ENCODE data around the gene LRRC4C. TPM values are rescaled to one million over a fixed set of nuclear protein-coding genes. Genes with fewer than 3 reads are reported as not detected.

LRRC4C gene
- total RNA-seq, 2 experiments from 2014 or later = not detected

DNA sequence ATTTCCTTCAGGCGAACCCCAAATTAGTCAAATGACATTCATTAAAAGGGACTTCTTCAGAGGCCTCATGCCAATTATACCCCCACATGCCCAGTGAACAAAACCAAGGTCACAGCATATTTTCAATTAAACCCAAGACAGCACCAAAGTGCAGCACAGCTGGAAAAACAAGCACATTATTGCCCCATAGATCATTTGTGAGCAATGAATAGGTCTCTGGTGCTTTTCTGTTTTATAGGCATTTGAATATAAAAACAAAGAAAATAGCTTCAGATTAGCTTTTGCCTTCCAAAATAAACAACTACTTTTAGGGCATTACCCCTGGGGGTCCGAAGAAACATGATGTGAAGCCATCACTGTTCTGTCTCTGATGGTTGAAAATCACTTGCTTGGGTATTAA is 1319.9 kb downstream of the LRRC4C start:
- DNase-seq = no peak
- no peak for ATAC-seq (ENCODE audit: low read depth)
- no peaks in the 10 kb centered on the region for H3K36me3 Mint-ChIP-seq
- H3K27ac Mint-ChIP-seq = no peak overlapping the region
- H3K4me3 Mint-ChIP-seq = no peak overlapping the region
- no peaks in the 10 kb centered on the region for H3K4me1 Mint-ChIP-seq
- H3K27me3 Mint-ChIP-seq = no peaks in the 10 kb centered on the region
- peaks cover 3% of the 10 kb centered on the region for H3K9me3 Mint-ChIP-seq
- POLR2A ChIA-PET = no interaction called here

DNA sequence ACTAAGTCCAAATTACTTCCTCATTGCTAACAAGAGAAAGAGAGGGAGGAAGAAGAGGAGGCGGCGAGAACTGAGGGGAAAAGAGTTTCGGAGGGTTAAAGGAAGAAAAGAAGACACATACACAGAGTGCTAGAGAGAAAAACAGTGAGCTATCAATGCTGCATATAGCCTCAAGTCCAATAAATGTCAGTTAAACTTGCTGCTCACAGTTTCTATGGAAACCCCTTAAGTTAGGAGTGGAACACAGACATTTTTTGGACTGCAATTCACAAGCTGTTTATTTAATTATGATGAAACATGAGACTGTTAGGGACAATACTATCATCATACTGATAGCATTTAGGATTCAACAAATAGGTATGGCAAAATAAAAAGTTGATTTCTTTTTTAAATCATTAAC is 1320.4 kb downstream of the LRRC4C start:
- H3K4me3 Mint-ChIP-seq = no peak overlapping the region
- H3K36me3 Mint-ChIP-seq = no peaks in the 10 kb centered on the region
- no peaks in the 10 kb centered on the region for H3K4me1 Mint-ChIP-seq
- no peaks in the 10 kb centered on the region for H3K27me3 Mint-ChIP-seq
- H3K9me3 Mint-ChIP-seq = peaks cover 3% of the 10 kb centered on the region
- no peak overlapping the region for H3K27ac Mint-ChIP-seq
- no peak for DNase-seq
- POLR2A ChIA-PET = no interaction called here
- ATAC-seq (ENCODE audit: low read depth) = no peak

DNA sequence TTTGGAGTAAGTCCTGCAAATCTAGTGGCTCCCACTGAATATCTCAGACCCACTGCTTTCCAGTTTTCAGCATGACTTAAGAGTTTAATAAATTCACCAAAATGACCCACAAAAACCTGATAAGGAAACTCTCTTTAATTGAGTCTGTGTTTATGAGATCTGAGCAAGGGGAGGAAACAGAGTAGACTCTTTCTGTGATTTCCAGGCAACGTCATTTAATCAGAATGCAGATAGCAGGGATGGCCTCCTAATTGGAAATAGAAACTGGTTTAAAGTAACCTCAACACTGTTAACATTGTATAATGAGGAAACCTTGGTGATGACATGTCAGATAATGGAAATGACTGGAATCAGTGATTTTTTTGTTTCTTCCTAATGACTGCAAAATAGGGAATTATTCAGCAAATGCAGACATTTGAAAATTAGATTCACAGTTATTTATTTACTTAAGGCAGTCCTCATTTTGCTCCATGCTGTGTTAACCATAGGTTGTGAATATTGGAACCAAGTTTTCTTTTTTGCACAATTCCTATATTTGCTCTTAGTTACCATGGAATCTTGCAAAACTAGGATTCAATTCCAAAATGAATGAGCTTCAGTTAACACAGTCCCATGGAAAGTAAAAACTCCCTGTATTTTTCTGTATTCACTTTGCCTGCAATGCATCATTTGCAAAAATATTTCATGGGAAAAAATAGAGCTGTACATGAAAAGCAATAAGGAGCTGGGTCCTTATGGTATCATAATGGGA is 1324.5 kb downstream of the LRRC4C start:
- DNase-seq (no peak), ATAC-seq (ENCODE audit: low read depth) (no peak)
- H3K4me1 Mint-ChIP-seq = no peaks in the 10 kb centered on the region
- POLR2A ChIA-PET = no interaction called here
- H3K4me3 Mint-ChIP-seq = no peak overlapping the region
- no peaks in the 10 kb centered on the region for H3K9me3 Mint-ChIP-seq
- no peak overlapping the region for H3K27ac Mint-ChIP-seq
- no peaks in the 10 kb centered on the region for H3K36me3 Mint-ChIP-seq
- H3K27me3 Mint-ChIP-seq = no peaks in the 10 kb centered on the region

DNA sequence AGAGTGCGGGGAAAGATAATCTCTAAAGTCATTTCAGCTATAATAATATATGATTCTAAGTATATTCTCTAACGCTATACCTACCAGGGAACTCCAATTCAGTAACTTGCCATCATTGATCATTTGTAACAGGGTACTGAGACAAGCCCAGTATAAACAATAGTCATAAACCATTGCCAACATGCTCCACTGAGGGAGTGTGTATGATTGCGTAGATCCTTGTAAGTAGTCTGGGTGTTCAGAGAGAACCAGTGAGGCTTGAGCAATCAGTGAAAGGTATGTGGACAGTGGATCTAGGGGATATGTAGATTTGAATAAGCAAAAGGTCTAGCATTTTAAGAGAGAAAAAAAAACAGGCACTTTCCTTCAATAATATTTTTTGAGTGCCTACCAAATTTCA is 1326.0 kb downstream of the LRRC4C start:
- POLR2A ChIA-PET = no interaction called here
- Mint-ChIP-seq H3K4me3 (no peak overlapping the region), H3K27ac (no peak overlapping the region), H3K36me3 (no peaks in the 10 kb centered on the region), H3K9me3 (no peaks in the 10 kb centered on the region), H3K4me1 (no peaks in the 10 kb centered on the region), H3K27me3 (no peaks in the 10 kb centered on the region)
- ATAC-seq (ENCODE audit: low read depth) (no peak), DNase-seq (no peak)

DNA sequence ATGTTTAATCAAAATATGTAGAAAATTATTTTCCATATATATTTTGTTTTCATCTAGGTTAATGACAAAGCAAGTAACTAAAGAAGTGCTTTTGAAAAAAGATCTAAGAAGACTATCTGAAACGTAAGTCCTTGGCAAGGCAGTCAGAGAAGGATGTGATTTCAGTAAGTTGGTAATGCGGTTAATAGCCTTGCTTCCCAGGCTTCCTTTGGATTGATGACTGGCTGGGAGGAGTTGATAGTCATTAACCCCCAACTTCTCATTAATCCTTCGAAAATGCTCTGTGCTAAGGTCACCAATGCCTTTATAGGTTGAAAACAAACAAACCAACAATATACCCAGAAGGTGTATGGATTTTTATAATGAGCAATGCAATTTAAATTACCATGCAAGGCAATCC is 1326.5 kb downstream of the LRRC4C start:
- Mint-ChIP-seq H3K36me3 (no peaks in the 10 kb centered on the region), H3K9me3 (no peaks in the 10 kb centered on the region), H3K4me3 (no peak overlapping the region), H3K27me3 (no peaks in the 10 kb centered on the region), H3K27ac (no peak overlapping the region), H3K4me1 (no peaks in the 10 kb centered on the region)
- ATAC-seq (ENCODE audit: low read depth) (no peak), DNase-seq (no peak)
- POLR2A ChIA-PET = no interaction called here

DNA sequence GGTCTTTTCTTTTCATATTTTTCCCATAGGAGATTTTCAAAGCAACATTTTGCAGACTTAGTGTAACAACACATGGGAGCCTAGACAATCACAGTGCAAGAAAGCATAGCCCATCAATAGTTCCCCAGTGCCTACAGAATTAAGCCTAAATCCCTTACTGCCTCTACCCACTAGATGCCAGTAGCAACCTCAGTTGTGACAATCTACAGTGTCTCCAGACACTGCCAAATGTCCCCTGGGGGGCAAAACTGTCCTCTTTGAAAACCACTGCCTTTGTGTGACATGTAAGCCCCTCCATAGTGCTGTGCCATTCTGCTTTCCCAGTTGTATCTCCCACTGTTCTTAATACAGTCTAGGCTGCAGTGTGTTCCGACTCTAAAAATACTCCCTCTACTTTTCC is 1329.0 kb downstream of the LRRC4C start:
- ATAC-seq (ENCODE audit: low read depth) (no peak), DNase-seq (no peak)
- no peaks in the 10 kb centered on the region for H3K27me3 Mint-ChIP-seq
- no peaks in the 10 kb centered on the region for H3K36me3 Mint-ChIP-seq
- POLR2A ChIA-PET = no interaction called here
- no peak overlapping the region for H3K27ac Mint-ChIP-seq
- H3K4me3 Mint-ChIP-seq = no peak overlapping the region
- H3K4me1 Mint-ChIP-seq = no peaks in the 10 kb centered on the region
- H3K9me3 Mint-ChIP-seq = peaks cover 1% of the 10 kb centered on the region

DNA sequence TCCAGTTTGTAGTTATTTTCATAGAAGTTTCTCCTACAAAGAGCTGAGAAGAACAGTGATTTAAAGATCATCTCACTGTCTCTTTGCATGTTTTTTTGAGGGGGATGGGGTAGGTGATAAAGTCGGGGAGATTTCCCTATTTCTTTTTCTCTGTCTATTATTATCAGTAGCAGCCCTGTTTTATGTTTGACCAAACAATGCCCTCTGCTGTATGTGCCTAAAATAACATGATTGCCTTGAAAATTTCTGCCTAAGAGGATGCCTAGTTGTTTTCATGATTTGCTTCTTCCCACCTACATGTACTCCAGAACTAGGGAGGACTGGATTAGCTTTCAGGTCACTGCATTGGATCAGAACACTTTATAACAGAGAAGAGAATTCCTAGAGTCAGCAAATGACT is 1330.2 kb downstream of the LRRC4C start:
- Mint-ChIP-seq H3K4me1 (no peaks in the 10 kb centered on the region), H3K9me3 (peaks cover 3% of the 10 kb centered on the region), H3K36me3 (no peaks in the 10 kb centered on the region), H3K4me3 (no peak overlapping the region), H3K27me3 (no peaks in the 10 kb centered on the region), H3K27ac (no peak overlapping the region)
- POLR2A ChIA-PET = no interaction called here
- no peak for ATAC-seq (ENCODE audit: low read depth)
- DNase-seq = no peak

DNA sequence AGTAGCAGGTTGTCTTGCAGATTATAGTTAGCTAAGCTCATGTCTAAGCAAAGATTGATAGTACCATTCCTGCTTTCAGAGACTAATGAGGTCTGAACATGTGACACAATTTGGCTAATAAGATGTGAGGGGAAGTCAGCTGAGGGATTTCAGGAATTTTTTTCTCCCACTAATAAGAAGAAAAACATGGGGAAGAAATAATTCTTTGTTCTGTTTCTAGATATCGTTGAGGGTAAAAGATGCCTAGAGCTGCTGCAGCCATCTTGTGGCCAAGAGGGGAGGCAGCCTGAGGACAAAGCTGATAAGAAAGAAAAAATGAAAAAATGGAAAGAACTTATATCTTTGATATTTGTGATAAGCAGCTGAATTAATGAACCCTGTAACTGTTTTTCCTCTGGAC is 1334.4 kb downstream of the LRRC4C start:
- ATAC-seq (ENCODE audit: low read depth) (no peak), DNase-seq (no peak)
- Mint-ChIP-seq H3K27me3 (no peaks in the 10 kb centered on the region), H3K36me3 (no peaks in the 10 kb centered on the region), H3K9me3 (peaks cover 3% of the 10 kb centered on the region), H3K4me1 (no peaks in the 10 kb centered on the region), H3K4me3 (no peak overlapping the region), H3K27ac (no peak overlapping the region)
- POLR2A ChIA-PET = no interaction called here

DNA sequence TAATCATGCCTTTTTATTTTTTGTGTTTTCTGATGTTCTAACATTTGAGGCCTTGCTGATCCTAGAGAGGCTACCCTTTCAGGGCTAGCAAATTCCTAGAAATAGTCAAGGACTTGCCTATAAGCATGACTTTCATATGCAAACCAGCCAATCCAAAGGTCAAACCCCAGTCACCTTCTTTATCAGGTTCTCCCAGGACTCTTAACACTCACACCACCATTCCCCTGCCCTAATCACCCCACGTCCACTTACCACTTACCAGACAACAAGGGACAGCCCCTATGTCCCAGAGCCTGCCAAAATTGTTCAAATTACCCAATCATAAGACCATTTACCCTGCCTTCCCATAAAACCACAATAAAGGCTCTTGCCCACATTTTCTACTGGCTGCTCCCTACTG is 1339.8 kb downstream of the LRRC4C start:
- Mint-ChIP-seq H3K27ac (no peak overlapping the region), H3K36me3 (no peaks in the 10 kb centered on the region), H3K4me3 (no peak overlapping the region), H3K9me3 (peaks cover 5% of the 10 kb centered on the region), H3K27me3 (no peaks in the 10 kb centered on the region), H3K4me1 (no peaks in the 10 kb centered on the region)
- POLR2A ChIA-PET = no interaction called here
- no peak for ATAC-seq (ENCODE audit: low read depth)
- no peak for DNase-seq

DNA sequence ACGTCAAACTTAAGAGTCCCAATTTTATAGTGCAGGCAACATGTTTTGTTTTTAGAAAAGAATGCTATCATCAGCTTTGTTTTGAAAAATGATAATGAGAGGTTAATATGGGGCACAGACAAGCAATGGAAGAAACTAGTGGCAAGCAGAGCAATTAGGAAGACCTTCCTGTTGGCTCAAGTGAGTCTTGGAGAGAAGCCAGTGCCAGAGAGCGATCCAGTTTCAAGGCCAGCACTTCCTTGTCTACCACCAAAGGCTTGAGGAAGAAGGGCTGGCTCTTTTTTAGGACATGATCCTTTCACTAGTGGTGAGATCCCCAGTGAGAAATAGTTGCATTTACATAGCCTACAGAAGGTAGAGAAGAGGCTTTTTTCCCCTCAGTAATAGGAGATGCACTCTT is 1340.7 kb downstream of the LRRC4C start:
- Mint-ChIP-seq H3K36me3 (no peaks in the 10 kb centered on the region), H3K4me1 (no peaks in the 10 kb centered on the region), H3K27me3 (no peaks in the 10 kb centered on the region), H3K27ac (no peak overlapping the region), H3K9me3 (peaks cover 4% of the 10 kb centered on the region), H3K4me3 (no peak overlapping the region)
- POLR2A ChIA-PET = no interaction called here
- ATAC-seq (ENCODE audit: low read depth) = no peak
- DNase-seq = no peak

DNA sequence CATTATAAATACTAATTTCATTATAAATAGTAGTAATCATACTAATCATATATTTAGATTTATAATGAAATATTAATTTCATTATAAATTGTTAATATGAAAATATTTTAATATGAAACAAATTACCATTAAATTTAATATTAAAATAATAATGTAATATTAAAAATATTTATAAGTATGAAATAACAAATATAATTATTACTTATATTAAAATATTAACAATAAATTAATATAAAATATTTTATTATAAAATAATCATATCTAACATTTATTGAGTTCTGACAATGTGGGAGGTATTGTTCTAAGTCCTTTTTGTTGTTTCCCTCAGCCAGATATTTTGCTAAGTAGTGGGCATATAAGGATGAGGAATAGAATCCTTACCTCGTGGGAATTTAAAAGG is 1341.4 kb downstream of the LRRC4C start:
- H3K27ac Mint-ChIP-seq = no peak overlapping the region
- ATAC-seq (ENCODE audit: low read depth) (no peak), DNase-seq (no peak)
- H3K4me1 Mint-ChIP-seq = no peaks in the 10 kb centered on the region
- peaks cover 4% of the 10 kb centered on the region for H3K9me3 Mint-ChIP-seq
- no peaks in the 10 kb centered on the region for H3K36me3 Mint-ChIP-seq
- H3K27me3 Mint-ChIP-seq = no peaks in the 10 kb centered on the region
- no peak overlapping the region for H3K4me3 Mint-ChIP-seq
- POLR2A ChIA-PET = no interaction called here

DNA sequence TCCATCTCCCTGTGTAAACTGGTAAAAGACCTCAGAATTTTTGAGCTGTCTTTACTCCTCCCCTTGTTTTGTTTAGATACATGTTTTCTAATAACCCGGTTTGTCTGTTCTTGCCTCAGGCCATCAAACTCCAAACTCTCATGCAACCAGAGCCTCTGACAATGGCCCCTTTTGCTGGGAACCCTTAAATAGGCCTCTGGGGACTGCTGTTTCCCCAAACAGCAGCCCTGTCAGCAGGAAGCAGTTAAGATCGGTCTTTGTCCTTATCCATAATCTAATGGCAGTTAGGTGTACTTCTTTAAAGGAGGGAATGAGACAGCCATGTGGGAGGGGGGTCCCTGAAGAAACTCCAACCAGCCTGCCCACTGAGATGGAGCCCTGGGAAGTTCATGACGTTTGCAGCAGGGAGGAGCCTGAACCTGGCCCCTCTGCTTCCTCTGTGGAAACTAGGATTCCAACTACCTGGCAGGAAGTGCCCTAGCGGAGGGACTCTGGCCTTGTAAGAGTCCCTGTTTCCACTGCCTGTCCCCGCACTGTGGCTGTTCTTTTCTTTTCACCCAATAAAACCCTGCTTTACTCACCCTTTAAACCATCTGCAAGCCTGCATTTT is 1354.4 kb downstream of the LRRC4C start:
- Mint-ChIP-seq H3K4me3 (no peak overlapping the region), H3K4me1 (no peaks in the 10 kb centered on the region), H3K27me3 (no peaks in the 10 kb centered on the region), H3K9me3 (no peaks in the 10 kb centered on the region), H3K36me3 (no peaks in the 10 kb centered on the region), H3K27ac (no peak overlapping the region)
- POLR2A ChIA-PET = no interaction called here
- ATAC-seq (ENCODE audit: low read depth) (no peak), DNase-seq (no peak)

DNA sequence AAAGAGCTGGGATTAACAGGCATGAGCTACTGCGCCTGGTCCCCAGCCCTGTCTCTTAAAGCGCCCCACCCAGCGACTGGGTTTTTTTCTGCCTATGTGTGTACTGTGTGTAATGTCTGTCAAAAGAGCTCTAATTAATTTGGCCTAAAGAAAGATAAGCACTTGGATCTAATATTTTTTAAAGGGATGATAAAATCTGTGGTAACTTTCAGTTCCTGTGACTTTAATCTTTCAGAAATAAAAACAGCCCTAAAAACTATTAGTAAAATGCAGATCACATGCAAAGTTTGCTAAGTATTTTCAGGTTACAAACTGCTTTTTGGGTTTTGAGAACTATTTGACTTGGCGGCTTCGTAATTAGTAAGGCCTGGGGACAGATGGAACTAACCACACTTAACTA is 1358.7 kb downstream of the LRRC4C start:
- H3K4me3 Mint-ChIP-seq = no peak overlapping the region
- H3K27ac Mint-ChIP-seq = no peak overlapping the region
- H3K9me3 Mint-ChIP-seq = peaks cover 2% of the 10 kb centered on the region
- POLR2A ChIA-PET = no interaction called here
- no peak for ATAC-seq (ENCODE audit: low read depth)
- H3K36me3 Mint-ChIP-seq = no peaks in the 10 kb centered on the region
- H3K4me1 Mint-ChIP-seq = no peaks in the 10 kb centered on the region
- DNase-seq = no peak
- no peaks in the 10 kb centered on the region for H3K27me3 Mint-ChIP-seq

DNA sequence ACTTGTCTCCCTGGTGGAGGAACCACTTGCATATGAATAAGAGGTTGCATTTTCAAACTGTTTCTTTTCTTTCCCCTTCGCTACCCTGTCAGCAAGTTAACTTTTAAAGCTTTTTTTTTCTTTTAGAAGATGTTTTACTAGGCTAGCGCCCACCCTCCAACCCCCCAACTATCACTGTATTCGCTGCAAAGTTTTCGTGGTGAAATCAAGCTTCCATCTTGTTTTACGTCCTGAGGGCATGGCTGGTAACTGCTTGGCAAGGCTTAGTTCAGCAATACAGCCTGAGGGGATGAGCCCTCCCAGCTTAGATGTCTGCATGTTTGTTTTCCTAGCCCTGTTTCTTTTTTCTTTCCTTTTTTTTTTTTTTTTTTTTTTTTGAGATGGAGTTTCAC is 1359.3 kb downstream of the LRRC4C start:
- H3K36me3 Mint-ChIP-seq = no peaks in the 10 kb centered on the region
- H3K9me3 Mint-ChIP-seq = peaks cover 2% of the 10 kb centered on the region
- no peak overlapping the region for H3K27ac Mint-ChIP-seq
- H3K27me3 Mint-ChIP-seq = no peaks in the 10 kb centered on the region
- no peak overlapping the region for H3K4me3 Mint-ChIP-seq
- no peak for ATAC-seq (ENCODE audit: low read depth)
- no peaks in the 10 kb centered on the region for H3K4me1 Mint-ChIP-seq
- POLR2A ChIA-PET = no interaction called here
- DNase-seq = no peak

All from activated naive CD8-positive, alpha-beta T cell treated with anti-CD3 and anti-CD28 coated beads, Interleukin-2, amount 10 ng/mL, durations not matched to agents 7 days and 5 days (primary cell).